Measurements from ENCODE around the gene CD9. TPM values are rescaled to one million over a fixed set of nuclear protein-coding genes. Genes with fewer than 3 reads are reported as not detected.
A peak's percentile ranks its signal among the peaks of the same experiment; 100 is the strongest.
"Not testable (repeated sequence)": the region's sequence is repeated elsewhere in the genome, so short reads cannot be mapped to it uniquely, and the experiment has no call there.

The CD9 gene
- total RNA-seq, 2 donors from 2014 or later: 249 to 300 TPM

GRCh38 chr12:6160049-6160649 lies 40.1 kb upstream of the CD9 start:
- H3K4me1 ChIP-seq (ENCODE audit: control insufficient read depth in 1 of 2, low read depth in 2 of 2); H3K36me3 ChIP-seq; H3K27me3 ChIP-seq (replicated peaks; ENCODE audit: insufficient read depth); H3K27ac ChIP-seq; H3K4me3 ChIP-seq; DNase-seq (ENCODE audit: low spot score); H3K9me3 ChIP-seq; ATAC-seq (ENCODE audit: insufficient number of reproducible peaks, low FRiP score, low read depth): not testable (repeated sequence)

- DNase-seq (ENCODE audit: low spot score) (no peak), ATAC-seq (ENCODE audit: insufficient number of reproducible peaks, low FRiP score, low read depth) (no peak)
- Histone ChIP-seq H3K4me1 (ENCODE audit: control insufficient read depth in 1 of 2, low read depth in 2 of 2) (peaks cover 7 to 14% of the 10 kb centered on the region in 2 donors), H3K9me3 (no peaks in the 10 kb centered on the region), H3K36me3 (no peaks in the 10 kb centered on the region), H3K27ac (no peak overlapping the region), H3K4me3 (no peak overlapping the region), H3K27me3 (replicated peaks; ENCODE audit: insufficient read depth) (no peaks in the 10 kb centered on the region)
- TF ChIP-seq CTCF (IDR thresholded peaks at IDR 0.05): no peak
Observed at GRCh38 chr12:6161124-6161882, 38.9 kb upstream of the CD9 start.

GRCh38 chr12:6163416-6164060 lies 36.7 kb upstream of the CD9 start:
- peaks cover 22 to 36% of the 10 kb centered on the region in 2 donors for H3K4me1 ChIP-seq (ENCODE audit: control insufficient read depth in 1 of 2, low read depth in 2 of 2)
- ATAC-seq (ENCODE audit: insufficient number of reproducible peaks, low FRiP score, low read depth) (no peak), DNase-seq (ENCODE audit: low spot score) (no peak)
- H3K36me3 ChIP-seq: no peaks in the 10 kb centered on the region
- H3K27me3 ChIP-seq (replicated peaks; ENCODE audit: insufficient read depth): no peaks in the 10 kb centered on the region
- no peak overlapping the region for H3K4me3 ChIP-seq
- no peak for TF ChIP-seq CTCF (IDR thresholded peaks at IDR 0.05)
- H3K27ac ChIP-seq: no peak overlapping the region
- no peaks in the 10 kb centered on the region for H3K9me3 ChIP-seq

GRCh38 chr12:6165395-6165794 lies 34.8 kb upstream of the CD9 start:
- Histone ChIP-seq H3K36me3 (no peaks in the 10 kb centered on the region), H3K27ac (peak overlapping the region in 1 of 2 donors; percentile 10), H3K4me3 (no peak overlapping the region), H3K4me1 (ENCODE audit: control insufficient read depth in 1 of 2, low read depth in 2 of 2) (peaks cover 28 to 41% of the 10 kb centered on the region in 2 donors), H3K9me3 (no peaks in the 10 kb centered on the region), H3K27me3 (replicated peaks; ENCODE audit: insufficient read depth) (no peaks in the 10 kb centered on the region)
- TF ChIP-seq CTCF (IDR thresholded peaks at IDR 0.05): no peak
- ATAC-seq (ENCODE audit: insufficient number of reproducible peaks, low FRiP score, low read depth) (no peak), DNase-seq (ENCODE audit: low spot score) (no peak)

GRCh38 chr12:6166808-6167207 lies 33.4 kb upstream of the CD9 start:
- no peak for TF ChIP-seq CTCF (IDR thresholded peaks at IDR 0.05)
- Histone ChIP-seq H3K9me3 (no peaks in the 10 kb centered on the region), H3K27me3 (replicated peaks; ENCODE audit: insufficient read depth) (no peaks in the 10 kb centered on the region), H3K4me1 (ENCODE audit: control insufficient read depth in 1 of 2, low read depth in 2 of 2) (peaks cover 28 to 41% of the 10 kb centered on the region in 2 donors), H3K27ac (peak overlapping the region; percentile 93 to 99), H3K4me3 (no peak overlapping the region), H3K36me3 (no peaks in the 10 kb centered on the region)
- ATAC-seq (ENCODE audit: insufficient number of reproducible peaks, low FRiP score, low read depth) (no peak), DNase-seq (ENCODE audit: low spot score) (no peak)

Measured in thoracic aorta (tissue), 2 donors.